HepG2 (cell line): ENCODE measurements around the gene PNRC1. TPM values are rescaled to one million over a fixed set of nuclear protein-coding genes. Genes with fewer than 3 reads are reported as not detected.

Experiments
- BRD4 ChIP-seq: sonication (generic); formaldehyde crosslinking; IDR thresholded peaks from 2 replicates; pipeline ENCODE4 v1.4.0; 2020; ENCODE audit warnings: missing genetic modification reagents
- GABPB1 ChIP-seq: IDR thresholded peaks from 2 replicates; pipeline ENCODE4 v1.6.1; 2016; ENCODE audit warnings: mild to moderate bottlenecking, missing genetic modification reagents, moderate library complexity, missing compliant biosample characterization
- GZF1 ChIP-seq: sonication (generic); formaldehyde crosslinking; IDR thresholded peaks from 2 replicates; pipeline ENCODE4 v1.5.1; 2020; ENCODE audit warnings: mild to moderate bottlenecking, missing genetic modification reagents
- MATR3 ChIP-seq: sonication (generic); formaldehyde crosslinking; IDR thresholded peaks from 2 replicates; pipeline ENCODE4 v1.4.0; 2020; ENCODE audit warnings: missing genetic modification reagents
- MED8 ChIP-seq: sonication (generic); formaldehyde crosslinking; IDR thresholded peaks from 2 replicates; pipeline ENCODE4 v1.8.1; 2023; ENCODE audit warnings: mild to moderate bottlenecking, missing genetic modification reagents; ENCODE audit not compliant: insufficient replicate concordance
- MXD3 ChIP-seq: IDR thresholded peaks from 2 replicates; pipeline ENCODE4 v1.6.1; 2016; ENCODE audit warnings: mild to moderate bottlenecking, missing biosample characterization, missing genetic modification reagents
- NR1H2 ChIP-seq: sonication (generic); formaldehyde crosslinking; IDR thresholded peaks from 2 replicates; pipeline ENCODE4 v1.8.1; 2022; ENCODE audit warnings: low read depth, missing genetic modification reagents, borderline replicate concordance
- SNAPC4 ChIP-seq: sonication (generic); formaldehyde crosslinking; IDR thresholded peaks from 2 replicates; pipeline ENCODE4 v1.4.0; 2020; ENCODE audit warnings: mild to moderate bottlenecking, missing genetic modification reagents
- TBX3 ChIP-seq: fragments of 450-650 bp; IDR thresholded peaks from 2 replicates; pipeline ENCODE4 v1.6.1; 2017; ENCODE audit warnings: antibody characterized with exemption, mild to moderate bottlenecking, inconsistent platforms, borderline replicate concordance
- ZBTB33 ChIP-seq: sonication (generic); formaldehyde crosslinking; IDR thresholded peaks from 2 replicates; pipeline ENCODE4 v1.4.0; 2020; ENCODE audit warnings: missing genetic modification reagents
- ZNF44 ChIP-seq: sonication (generic); formaldehyde crosslinking; IDR thresholded peaks from 2 replicates; pipeline ENCODE4 v1.5.1; 2020; ENCODE audit warnings: mild to moderate bottlenecking, missing genetic modification reagents
- ZNF576 ChIP-seq: sonication (generic); formaldehyde crosslinking; IDR thresholded peaks from 2 replicates; pipeline ENCODE4 v1.4.0; 2020; ENCODE audit warnings: mild to moderate bottlenecking, missing genetic modification reagents
- ZNF609 ChIP-seq: sonication (generic); formaldehyde crosslinking; IDR thresholded peaks from 2 replicates; pipeline ENCODE4 v1.4.0; 2020; ENCODE audit warnings: mild to moderate bottlenecking, missing genetic modification reagents, borderline replicate concordance
- ZNF709 ChIP-seq: sonication (generic); formaldehyde crosslinking; IDR thresholded peaks from 2 replicates; pipeline ENCODE4 v1.5.0; 2020; ENCODE audit warnings: mild to moderate bottlenecking, missing genetic modification reagents
- ZNF776 ChIP-seq: sonication (generic); formaldehyde crosslinking; IDR thresholded peaks from 2 replicates; pipeline ENCODE4 v1.4.0; 2020; ENCODE audit warnings: mild to moderate bottlenecking, missing genetic modification reagents
- polyA plus RNA-seq, 8 experiments: library from polyadenylated mRNA; depleted of rRNA in 3 of 8; stranded (reverse) in 7 of 8; unstranded in 1 of 8; fragments of >200 nt; fragmentation: Illumina TruSeq in 4 of 8; extraction: Trizol in 4 of 8; gene quantifications; 2 replicates each; pipeline versions ENCODE4 v1.2.1 to v1.2.3, GENCODE V29; 2011 to 2016; ENCODE audit warnings: low read depth in 4 of 8, missing spikeins in 1 of 8, mixed read lengths in 1 of 8; ENCODE audit not compliant: insufficient read depth in 1 of 8
- total RNA-seq, 5 experiments: library from RNA; depleted of rRNA; stranded (reverse); fragments of >200 nt; fragmentation: Illumina TruSeq; extraction: Trizol; gene quantifications; 2 replicates each; pipeline ENCODE4 v1.2.3, GENCODE V29; 2016; ENCODE audit warnings: low read depth in 1 of 5

Gene PNRC1
- total and polyA plus RNA-seq, 2 of the 13 experiments (the other 11 are each of a cell fraction or from before 2014, with no cell fraction given): 17.6 to 36.0 TPM

- TF ChIP-seq NR1H2 (CRISPR knock-in tag) (no peak), GZF1 (CRISPR knock-in tag) (no peak), GABPB1 (CRISPR knock-in tag) (no peak), SNAPC4 (CRISPR knock-in tag) (no peak), ZBTB33 (CRISPR knock-in tag) (no peak), MED8 (CRISPR knock-in tag) (no peak), ZNF776 (CRISPR knock-in tag) (no peak), ZNF609 (no peak), MXD3 (no peak), ZNF576 (CRISPR knock-in tag) (no peak), ZNF709 (CRISPR knock-in tag) (no peak), TBX3 (0 out of 2 replicates have a peak, but pooled peaks have one; percentile 5), ZNF44 (CRISPR knock-in tag) (no peak), BRD4 (CRISPR knock-in tag) (no peak), MATR3 (CRISPR knock-in tag) (no peak)
These were observed 45.1 kb upstream of the PNRC1 start (continued) for GRCh38 chr6:89035252-89036101.
